NCI-H460 (cell line): ENCODE results near the gene ATP7B. TPM values are rescaled to one million over a fixed set of nuclear protein-coding genes. Genes with fewer than 3 reads are reported as not detected.

Experiments used
- DNase-seq: peaks from one replicate; pipeline ENCODE4 v3.0.0-alpha.2; 2016; ENCODE audit warnings: low read depth; ENCODE audit errors: extremely low read depth
- total RNA-seq: library from RNA; depleted of rRNA; stranded (reverse); fragments of >200 nt; shearing (Covaris generic); gene quantifications from 2 replicates; pipeline ENCODE4 v1.2.3, GENCODE V29; 2014

Gene ATP7B
- total RNA-seq, 1 experiment from 2014 or later: 2.1 TPM

DNA sequence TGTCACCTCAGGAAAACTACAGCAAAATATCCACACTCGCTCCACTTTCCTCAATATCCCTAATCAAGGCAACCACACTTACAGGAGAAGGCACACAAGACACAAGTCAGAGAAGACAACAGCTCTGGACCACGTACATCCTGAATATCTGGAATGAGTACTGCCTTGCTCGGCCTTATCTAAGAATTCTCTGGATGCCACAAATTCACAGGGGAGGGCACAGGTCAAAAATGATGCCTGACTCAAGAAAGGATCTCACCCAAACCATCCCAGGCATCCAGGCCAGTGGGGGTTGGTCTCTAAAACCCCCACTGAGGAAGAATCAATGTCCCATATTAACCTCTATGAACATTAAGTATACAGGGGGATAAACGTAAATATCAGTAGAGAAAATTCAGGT is 29.9 kb downstream of the ATP7B start:
- DNase-seq: no peak

GRCh38 chr13:51980908-51981307 is 30.3 kb downstream of the ATP7B start:
- no peak for DNase-seq

GRCh38 chr13:51978796-51979556 is 32.3 kb downstream of the ATP7B start:
- no peak for DNase-seq

DNA sequence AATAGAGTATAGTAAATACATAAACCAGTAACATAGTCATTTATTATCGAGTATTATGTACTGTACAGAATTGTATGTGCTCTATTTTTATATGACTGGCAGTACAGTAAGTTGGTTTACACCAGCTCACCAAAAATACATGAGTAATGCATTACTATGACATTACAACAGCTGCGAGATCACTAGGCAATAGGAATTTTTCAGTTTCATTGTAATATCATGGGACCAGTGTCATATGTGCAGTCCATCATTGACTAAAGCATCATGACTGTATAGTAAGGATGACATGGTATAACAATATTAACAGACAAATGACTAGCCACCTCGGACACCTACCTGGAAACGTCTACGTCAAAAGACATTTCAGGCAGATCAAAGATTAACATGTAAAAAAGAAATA is 33.6 kb downstream of the ATP7B start:
- no peak for DNase-seq

DNA sequence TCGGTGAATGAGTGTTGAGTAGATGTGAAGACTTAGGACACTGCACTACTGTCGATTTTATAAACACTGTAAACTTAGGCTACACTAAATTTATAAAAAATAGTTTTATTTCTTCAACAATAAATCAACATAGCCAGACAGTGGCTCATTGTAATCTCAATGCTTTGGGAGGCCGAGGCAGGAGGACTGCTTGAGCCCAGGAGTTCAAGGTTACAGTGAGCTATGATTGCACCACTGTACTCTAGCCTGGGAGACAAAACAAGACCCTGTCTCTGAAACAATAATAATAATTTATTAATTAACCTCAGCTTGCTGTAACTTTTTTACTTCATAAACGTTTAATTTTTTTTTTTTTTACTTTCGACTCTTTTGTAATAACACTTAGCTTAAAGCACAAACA is 34.4 kb downstream of the ATP7B start:
- DNase-seq: no peak

- no peak for DNase-seq
These were observed 34.8 kb downstream of the ATP7B start for GRCh38 chr13:51976423-51976822.

DNA sequence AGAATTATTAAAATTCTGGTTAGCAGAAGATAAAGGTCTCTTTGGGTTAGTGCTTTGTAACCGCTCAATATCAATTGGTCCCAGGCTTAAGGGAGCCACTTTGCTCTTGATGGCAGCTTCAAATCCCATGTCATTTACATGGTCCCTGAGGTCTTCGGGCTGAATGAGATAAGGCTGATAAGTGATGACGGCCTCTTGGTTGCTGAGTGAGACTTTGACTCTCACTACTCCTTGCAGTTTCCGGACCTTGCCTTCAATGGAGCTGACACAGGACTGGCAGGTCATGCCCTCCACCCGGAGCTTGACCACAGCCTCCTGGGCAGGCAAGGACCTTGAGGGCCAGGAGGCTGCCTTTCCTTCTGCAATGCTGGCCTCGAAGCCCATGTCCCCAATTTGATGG is 36.8 kb downstream of the ATP7B start:
- DNase-seq: no peak

- no peak for DNase-seq
These were observed 39.5 kb downstream of the ATP7B start for GRCh38 chr13:51971520-51972426.

DNA sequence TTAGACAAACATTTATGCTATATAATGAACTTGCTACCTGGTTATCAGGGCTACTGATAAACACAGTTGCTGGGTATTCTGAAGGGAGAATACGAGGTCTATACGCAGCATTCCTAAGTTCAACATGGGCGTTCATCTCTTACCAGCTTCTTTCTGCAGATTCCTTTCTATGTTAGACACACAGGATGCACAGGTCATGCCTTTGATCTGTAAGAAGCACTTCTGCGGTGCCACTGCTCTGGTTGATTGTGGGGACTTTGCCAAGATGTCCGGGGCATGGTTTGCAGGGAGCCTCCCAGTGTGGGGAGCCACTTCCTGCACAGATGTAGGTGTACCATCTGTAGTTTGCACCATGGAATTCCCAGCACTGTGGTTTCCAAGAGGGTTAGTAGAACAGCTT is 40.9 kb downstream of the ATP7B start:
- no peak for DNase-seq

DNA sequence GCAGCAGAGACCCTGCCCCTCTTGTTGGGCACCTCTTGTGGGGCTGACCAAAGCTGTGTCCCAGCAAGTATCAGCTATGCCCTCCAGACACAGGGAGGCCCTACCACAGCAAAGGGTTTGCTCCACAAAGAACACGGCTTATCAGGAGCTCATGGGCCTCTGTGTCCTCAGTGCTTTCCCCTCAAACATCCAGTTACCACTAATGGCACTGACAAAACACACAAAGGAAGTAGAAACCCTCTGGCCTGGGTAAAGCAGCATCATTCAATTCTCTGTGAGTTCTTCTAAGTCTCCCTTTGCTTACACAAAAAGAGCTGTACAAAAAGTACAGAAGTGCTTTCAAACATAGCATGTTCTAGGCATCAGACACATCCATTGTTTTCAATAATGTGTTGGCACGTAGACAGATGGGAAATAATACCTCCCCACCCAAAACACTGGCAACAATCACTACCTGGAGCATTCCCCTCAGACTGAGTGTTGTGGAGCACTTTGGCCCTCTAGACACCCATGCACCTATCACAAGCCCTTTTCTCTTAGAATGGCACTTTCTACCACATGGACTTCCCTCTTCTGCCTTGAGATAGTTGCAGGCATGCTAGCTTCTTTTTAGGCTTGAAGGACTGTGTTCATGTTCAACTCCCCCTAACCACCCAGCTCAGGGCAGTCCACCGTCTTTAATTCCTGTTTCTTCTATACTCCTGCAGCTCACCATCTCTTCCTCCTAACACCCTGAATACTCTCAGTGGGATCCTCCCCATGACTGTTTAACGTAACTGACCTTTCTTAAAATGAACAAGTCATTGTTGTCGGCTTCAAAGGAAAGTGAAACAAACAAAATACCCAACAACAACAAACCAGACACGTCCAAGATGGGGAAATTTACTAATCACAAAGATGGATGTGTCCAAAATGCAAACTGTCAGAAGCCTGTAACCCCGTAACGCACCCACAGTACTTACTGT is 43.5 kb downstream of the ATP7B start:
- no peak for DNase-seq

DNA sequence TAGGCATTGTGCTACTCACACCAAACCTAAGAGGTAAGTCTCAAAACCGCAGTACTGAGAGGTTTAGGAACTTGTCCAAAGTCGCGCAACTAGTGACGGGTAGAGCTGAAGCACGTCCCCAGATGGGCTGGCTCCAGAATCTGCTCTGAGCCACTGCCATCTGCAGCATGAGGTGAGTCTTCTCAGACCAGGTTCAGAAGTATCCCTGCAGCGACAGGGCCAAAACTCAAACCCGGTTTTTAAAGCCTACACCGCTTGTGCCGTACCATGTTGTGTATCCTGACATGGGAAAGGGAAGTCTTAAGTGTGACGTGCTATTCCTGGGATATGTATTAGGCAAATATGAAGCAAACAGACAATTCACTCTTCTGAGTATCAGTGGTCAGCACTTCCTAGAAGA is 45.1 kb downstream of the ATP7B start:
- no peak for DNase-seq

GRCh38 chr13:51961493-51962403 is 49.5 kb downstream of the ATP7B start:
- no peak for DNase-seq

- no peak for DNase-seq
These were observed 50.5 kb downstream of the ATP7B start for GRCh38 chr13:51960766-51961165.

- DNase-seq: no peak
These were observed 51.5 kb downstream of the ATP7B start for GRCh38 chr13:51959773-51960172.

DNA sequence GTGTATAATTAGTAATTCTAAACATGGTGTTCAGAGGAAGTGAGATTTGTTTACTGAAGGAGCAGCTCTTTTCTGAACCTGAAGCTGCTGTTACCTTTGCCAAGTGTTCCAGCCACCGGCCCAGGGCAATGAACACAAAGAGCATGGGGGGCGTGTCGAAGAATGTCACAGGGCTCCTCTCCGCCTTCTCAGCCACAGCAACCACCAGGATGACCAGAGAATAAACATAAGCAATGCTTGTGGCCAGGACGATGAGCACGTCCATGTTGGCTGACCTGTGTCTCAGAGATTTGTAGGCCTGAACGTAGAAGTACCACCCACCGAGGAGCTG is 53.1 kb downstream of the ATP7B start:
- no peak for DNase-seq

DNA sequence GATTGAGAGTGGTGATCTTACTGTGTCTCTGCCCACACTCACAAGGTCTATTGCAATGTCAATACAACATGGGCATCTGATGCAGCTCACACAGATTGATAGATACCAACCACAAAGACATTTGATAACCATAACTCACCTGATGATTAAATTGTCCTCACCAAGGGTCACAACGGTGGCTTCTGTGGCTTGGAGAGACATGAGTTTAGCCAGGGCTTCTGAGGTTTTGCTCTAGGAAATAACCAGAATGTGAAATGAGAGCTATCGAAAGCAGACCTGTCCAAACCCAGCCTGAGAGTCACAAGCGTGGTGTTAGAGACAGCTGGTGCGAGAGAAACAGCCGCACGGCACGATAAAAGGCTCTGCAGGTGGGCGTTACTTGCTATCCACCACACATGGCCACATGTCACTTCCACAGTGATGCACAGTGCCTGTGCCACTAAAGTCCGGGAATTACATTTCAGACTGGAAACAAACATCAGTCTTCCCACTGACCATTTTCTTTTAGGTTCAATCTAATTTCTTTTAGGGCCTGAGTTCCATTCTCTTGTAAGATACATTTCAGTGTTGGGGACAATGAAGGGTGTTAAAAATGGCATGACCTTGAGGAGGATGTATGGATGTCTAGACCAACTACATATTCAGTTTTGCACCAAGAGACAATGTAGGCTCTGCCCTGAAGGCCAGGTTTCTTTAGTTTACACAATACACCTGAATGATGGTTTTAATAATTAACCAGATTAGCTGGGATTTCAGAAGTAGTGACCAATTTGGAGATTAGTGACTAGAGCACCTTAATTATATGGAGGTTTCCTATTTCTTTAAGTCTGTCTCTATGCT is 53.7 kb downstream of the ATP7B start:
- DNase-seq: no peak

DNA sequence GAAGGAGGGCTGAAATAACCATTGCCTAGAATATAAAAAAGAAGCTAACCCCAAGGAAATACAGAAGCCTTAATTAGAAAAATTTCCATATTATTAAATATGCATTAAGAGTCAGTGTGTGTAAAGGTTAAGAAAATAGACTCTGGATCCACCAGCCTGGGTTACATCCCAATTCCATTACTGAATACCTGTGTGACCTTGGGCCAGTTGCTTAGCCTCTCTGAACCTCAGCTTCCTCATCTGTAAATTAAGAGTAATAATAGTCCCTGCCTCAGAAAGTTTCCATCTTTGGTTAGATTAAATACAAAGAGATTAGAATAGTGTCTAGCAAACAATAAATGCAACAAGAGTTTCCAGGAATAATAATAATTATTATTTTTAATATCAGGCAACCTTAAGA is 54.5 kb downstream of the ATP7B start:
- no peak for DNase-seq

DNA sequence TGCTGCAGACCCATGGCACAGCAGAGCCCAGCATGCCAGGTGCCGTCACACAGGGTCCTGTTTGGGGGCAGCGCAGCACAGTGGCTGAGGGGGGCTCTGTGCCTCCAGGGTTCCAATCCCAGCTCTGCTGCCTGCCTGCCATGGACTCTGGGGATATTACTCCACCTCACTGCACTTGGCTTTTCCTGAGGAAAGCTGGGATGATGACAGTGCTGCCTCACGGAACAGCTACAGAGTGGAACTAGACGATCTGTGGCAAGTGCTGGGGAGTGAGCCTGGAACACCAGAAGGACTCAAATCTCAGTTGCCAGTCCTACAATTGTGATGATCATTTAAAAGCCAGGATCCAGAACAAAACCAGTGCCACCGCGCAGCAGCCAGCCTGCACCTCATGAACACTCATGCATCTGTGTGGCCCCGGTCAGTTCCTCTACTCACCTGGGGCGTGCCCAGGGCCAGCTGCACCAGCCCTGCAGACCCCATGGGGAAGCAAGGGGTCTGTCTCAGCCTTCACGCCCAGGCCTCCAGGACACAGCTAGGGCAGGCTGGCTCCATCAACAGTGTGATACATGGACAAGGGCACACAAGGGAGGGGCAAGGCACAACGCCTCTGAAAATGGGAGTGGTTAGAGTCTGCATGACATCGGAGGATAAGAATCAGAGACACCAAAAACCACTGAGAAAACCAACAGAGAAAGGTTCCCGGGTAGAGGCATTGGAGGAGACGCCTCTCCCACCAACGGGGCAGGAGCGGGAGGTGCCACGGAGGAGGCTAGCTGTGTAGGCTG is 55.2 kb downstream of the ATP7B start:
- no peak for DNase-seq
